ENCODE data around the gene SOX11. TPM values are rescaled to one million over a fixed set of nuclear protein-coding genes. Genes with fewer than 3 reads are reported as not detected.

The SOX11 gene
- total RNA-seq, 1 donor from 2014 or later, result 0.84 TPM

DNA sequence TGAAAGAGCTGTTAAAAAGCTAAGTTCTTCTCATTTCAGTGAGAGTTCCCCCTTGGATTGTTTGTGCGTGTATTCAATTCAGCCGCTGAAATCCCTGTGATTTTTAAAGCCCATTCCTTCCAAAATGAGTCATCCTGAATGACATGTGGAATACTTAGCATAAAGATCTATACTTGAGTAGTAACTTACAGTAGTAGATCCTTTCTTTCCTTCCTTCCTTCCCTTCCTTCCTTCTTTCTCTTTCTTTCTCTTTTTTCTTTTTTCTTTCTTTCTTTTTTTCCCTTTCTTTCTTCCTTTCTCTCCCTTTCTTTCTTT is 18.2 kb upstream of the SOX11 start:
- intact Hi-C loops (cut with DNase I), result no loop called here

DNA sequence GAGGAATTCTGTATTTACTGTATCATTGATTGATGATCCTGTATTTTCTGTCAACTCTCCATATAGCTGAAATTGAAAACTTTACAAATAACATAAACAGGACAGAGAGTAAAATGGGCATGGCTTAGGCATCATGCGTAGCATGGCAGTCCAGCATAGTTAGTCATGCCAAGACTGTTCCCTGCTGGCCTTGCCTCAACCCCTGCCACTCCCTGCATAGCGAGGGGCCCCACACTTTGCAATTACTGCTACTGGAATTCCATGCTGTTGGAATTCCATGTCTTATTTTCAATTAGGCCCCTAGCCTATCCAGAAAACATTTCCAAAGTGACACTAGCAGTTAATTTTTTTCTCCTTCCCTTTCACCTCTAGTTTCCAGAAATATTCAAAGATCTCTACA is 15.1 kb upstream of the SOX11 start:
- no peaks in the 10 kb centered on the region for H3K4me1 ChIP-seq
- intact Hi-C loops (cut with DNase I), result no loop called here
- no peak for DNase-seq
- H3K27ac ChIP-seq, result no peak overlapping the region
- TF ChIP-seq, protein P1, sequence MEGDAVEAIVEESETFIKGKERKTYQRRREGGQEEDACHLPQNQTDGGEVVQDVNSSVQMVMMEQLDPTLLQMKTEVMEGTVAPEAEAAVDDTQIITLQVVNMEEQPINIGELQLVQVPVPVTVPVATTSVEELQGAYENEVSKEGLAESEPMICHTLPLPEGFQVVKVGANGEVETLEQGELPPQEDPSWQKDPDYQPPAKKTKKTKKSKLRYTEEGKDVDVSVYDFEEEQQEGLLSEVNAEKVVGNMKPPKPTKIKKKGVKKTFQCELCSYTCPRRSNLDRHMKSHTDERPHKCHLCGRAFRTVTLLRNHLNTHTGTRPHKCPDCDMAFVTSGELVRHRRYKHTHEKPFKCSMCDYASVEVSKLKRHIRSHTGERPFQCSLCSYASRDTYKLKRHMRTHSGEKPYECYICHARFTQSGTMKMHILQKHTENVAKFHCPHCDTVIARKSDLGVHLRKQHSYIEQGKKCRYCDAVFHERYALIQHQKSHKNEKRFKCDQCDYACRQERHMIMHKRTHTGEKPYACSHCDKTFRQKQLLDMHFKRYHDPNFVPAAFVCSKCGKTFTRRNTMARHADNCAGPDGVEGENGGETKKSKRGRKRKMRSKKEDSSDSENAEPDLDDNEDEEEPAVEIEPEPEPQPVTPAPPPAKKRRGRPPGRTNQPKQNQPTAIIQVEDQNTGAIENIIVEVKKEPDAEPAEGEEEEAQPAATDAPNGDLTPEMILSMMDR (IDR thresholded peaks at IDR 0.05), result no peak
- no peak overlapping the region for H3K4me3 ChIP-seq
- H3K27me3 ChIP-seq, result peaks cover 16% of the 10 kb centered on the region
- H3K9me3 ChIP-seq, result no peaks in the 10 kb centered on the region
- ATAC-seq, result no peak
- H3K36me3 ChIP-seq, result no peaks in the 10 kb centered on the region

More for the DNA sequence above, 18.2 kb upstream of the SOX11 start:
- Histone ChIP-seq H3K9me3 (no peaks in the 10 kb centered on the region), H3K4me1 (no peaks in the 10 kb centered on the region), H3K4me3 (no peak overlapping the region), H3K27me3 (peaks cover 19% of the 10 kb centered on the region), H3K27ac (no peak overlapping the region), H3K36me3 (no peaks in the 10 kb centered on the region)
- ATAC-seq (no peak), DNase-seq (no peak)
- TF ChIP-seq, protein P1 (IDR thresholded peaks at IDR 0.05), result no peak

DNA sequence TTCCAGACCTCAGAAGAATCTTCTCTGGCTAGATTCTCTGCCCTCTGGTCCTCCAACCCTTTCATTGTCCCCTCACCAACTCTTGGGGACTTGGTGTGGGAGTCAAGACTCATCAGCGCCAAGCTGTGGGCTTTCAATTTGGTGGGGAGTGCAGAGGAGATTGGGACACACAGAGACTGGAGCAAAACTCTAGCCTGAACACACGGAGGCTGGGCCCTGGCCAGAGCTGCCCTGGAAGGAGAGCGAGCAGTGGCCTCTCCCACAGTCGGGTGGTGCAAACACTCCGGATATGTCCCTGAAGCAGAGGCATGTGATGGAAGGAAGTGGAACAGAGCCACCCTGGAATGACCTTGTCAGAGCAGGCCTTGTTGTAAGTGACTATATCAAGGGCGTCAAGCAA is 8.7 kb upstream of the SOX11 start:
- TF ChIP-seq, protein P1 (IDR thresholded peaks at IDR 0.05), result no peak
- H3K27me3 ChIP-seq, result peaks cover 14% of the 10 kb centered on the region
- H3K4me3 ChIP-seq, result no peak overlapping the region
- intact Hi-C loops (cut with DNase I), result no loop called here
- no peaks in the 10 kb centered on the region for H3K36me3 ChIP-seq
- no peak for DNase-seq
- H3K9me3 ChIP-seq, result no peaks in the 10 kb centered on the region
- ATAC-seq, result no peak
- H3K27ac ChIP-seq, result no peak overlapping the region
- no peaks in the 10 kb centered on the region for H3K4me1 ChIP-seq

DNA sequence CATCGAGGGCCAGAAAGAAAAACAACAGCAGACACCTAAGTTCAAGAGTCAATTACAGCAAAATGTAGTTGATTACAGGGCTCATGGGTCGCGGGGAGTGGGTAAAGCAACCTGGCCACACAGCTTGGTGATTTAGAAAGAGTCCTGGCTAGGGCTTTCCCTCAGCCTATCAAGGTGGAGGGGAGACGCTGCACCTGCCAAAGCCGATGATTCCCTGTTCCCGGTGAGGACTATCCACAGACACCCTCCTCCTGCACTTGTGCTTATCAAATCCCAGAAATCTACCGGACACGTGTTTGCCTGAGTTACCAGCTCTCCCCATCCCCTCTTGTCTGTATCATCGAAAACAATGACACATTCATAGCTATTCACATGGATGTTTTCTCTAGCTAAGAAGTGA is 7.0 kb upstream of the SOX11 start:
- DNase-seq (no peak), ATAC-seq (no peak)
- no peak overlapping the region for H3K4me3 ChIP-seq
- intact Hi-C loops (cut with DNase I), result no loop called here
- H3K4me1 ChIP-seq, result no peaks in the 10 kb centered on the region
- H3K36me3 ChIP-seq, result no peaks in the 10 kb centered on the region
- H3K9me3 ChIP-seq, result no peaks in the 10 kb centered on the region
- H3K27me3 ChIP-seq, result peaks cover 27% of the 10 kb centered on the region
- H3K27ac ChIP-seq, result no peak overlapping the region
- TF ChIP-seq, protein P1 (IDR thresholded peaks at IDR 0.05), result no peak

DNA sequence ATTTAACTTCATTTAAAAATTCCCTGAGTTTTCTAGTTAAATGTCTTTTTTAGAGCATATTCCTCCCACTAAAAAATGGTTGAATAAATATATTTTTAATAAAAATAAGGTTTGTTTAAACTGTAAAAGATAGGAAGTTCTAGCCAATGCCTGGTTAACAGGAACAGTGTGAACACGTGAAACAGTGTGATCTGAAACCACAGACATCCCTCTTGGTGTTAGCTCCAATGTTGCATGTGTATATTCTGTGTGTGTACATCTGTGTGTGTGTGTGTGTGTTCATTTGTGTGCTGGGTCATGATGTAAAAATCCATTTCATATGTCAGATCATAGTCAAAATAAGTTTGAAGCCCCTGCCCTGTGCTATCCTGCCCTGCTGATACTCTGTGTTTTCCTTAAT is 6.1 kb upstream of the SOX11 start:
- H3K36me3 ChIP-seq, result no peaks in the 10 kb centered on the region
- ATAC-seq, result no peak
- H3K4me3 ChIP-seq, result no peak overlapping the region
- no peaks in the 10 kb centered on the region for H3K9me3 ChIP-seq
- TF ChIP-seq, protein P1 (IDR thresholded peaks at IDR 0.05), result no peak
- H3K27ac ChIP-seq, result no peak overlapping the region
- no peak for DNase-seq
- peaks cover 35% of the 10 kb centered on the region for H3K27me3 ChIP-seq
- intact Hi-C loops (cut with DNase I), result no loop called here
- no peaks in the 10 kb centered on the region for H3K4me1 ChIP-seq

DNA sequence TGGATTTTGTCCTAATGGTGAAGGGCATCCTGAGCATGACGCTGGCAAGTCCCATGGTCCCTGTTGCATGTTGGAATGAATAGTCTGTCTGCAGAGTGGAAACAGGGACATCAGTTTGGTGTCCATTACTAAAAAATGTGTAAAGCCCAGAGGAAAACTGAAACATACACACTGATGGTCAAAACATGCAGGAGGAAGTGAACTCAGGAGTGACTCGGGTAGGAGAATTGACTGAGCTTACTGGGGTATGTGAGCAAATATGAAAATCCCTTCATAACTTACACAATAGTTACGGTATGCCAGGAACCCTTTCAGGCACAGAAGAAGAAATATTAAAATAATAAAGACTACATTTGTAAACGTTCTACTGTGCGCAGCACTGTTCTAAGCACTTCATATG is 5.6 kb upstream of the SOX11 start:
- no peak for ATAC-seq
- peaks cover 4% of the 10 kb centered on the region for H3K4me1 ChIP-seq
- TF ChIP-seq, protein P1 (IDR thresholded peaks at IDR 0.05), result no peak
- H3K4me3 ChIP-seq, result no peak overlapping the region
- no peaks in the 10 kb centered on the region for H3K9me3 ChIP-seq
- DNase-seq, result no peak
- H3K27ac ChIP-seq, result no peak overlapping the region
- peaks cover 40% of the 10 kb centered on the region for H3K27me3 ChIP-seq
- H3K36me3 ChIP-seq, result no peaks in the 10 kb centered on the region
- intact Hi-C loops (cut with DNase I), result no loop called here

Measured in upper lobe of right lung (tissue), 1 donor.